ENCODE measurements around the gene TCEA2.

GRCh38 chr20:64015635-64016034 is 47.4 kb upstream of the TCEA2 start:
- TF ChIP-seq POLR2AphosphoS5 (IDR thresholded peaks at IDR 0.05) = no peak
- no peak for TF ChIP-seq POLR2A (IDR thresholded peaks at IDR 0.05)
- TF ChIP-seq, protein P1, sequence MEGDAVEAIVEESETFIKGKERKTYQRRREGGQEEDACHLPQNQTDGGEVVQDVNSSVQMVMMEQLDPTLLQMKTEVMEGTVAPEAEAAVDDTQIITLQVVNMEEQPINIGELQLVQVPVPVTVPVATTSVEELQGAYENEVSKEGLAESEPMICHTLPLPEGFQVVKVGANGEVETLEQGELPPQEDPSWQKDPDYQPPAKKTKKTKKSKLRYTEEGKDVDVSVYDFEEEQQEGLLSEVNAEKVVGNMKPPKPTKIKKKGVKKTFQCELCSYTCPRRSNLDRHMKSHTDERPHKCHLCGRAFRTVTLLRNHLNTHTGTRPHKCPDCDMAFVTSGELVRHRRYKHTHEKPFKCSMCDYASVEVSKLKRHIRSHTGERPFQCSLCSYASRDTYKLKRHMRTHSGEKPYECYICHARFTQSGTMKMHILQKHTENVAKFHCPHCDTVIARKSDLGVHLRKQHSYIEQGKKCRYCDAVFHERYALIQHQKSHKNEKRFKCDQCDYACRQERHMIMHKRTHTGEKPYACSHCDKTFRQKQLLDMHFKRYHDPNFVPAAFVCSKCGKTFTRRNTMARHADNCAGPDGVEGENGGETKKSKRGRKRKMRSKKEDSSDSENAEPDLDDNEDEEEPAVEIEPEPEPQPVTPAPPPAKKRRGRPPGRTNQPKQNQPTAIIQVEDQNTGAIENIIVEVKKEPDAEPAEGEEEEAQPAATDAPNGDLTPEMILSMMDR (IDR thresholded peaks at IDR 0.05) = no peak

Measured in prostate gland (tissue), 2 donors.